GM12878 (cell line): Measurements from ENCODE around the gene PDZRN3.

Experiments
- CHD4 ChIP-seq: fragments of 200-600 bp; sonication (generic); IDR thresholded peaks from 2 replicates; pipeline ENCODE4 v1.6.1; 2016; ENCODE audit warnings: mild to moderate bottlenecking
- MXI1 ChIP-seq: fragments of 150-350 bp; IDR thresholded peaks from 2 replicates; pipeline ENCODE4 v1.6.1; 2011; ENCODE audit warnings: low read depth, mild to moderate bottlenecking, inconsistent platforms, low read length, improper control_type of control experiment

GRCh38 chr3:73469331-73469730 is 155.4 kb downstream of the PDZRN3 start:
- no peak for TF ChIP-seq CHD4
- TF ChIP-seq MXI1 = no peak
